HCT116 (cell line): ENCODE data around the gene FPR3. TPM values are rescaled to one million over a fixed set of nuclear protein-coding genes. Genes with fewer than 3 reads are reported as not detected.

Source experiments
- ATAC-seq: fragments of 200-7000 bp; cut with Tn5 transposase; 2 replicates; pipeline ENCODE4 v1.9.1; 2020; ENCODE audit warnings: mild to moderate bottlenecking, moderate library complexity
- BruUV-seq: library from RNA; stranded (reverse); fragments of 400-500 nt; replicated peaks from 2 replicates; lab custom pipeline; 2021; lab: Mats Ljungman, UMichigan
- CTCF ChIA-PET: fragments of 300-600 bp; sonication (Branson Sonifier 250); formaldehyde crosslinking; loops from one replicate; lab custom pipeline; 2021; ENCODE audit warnings: antibody characterized with exemption; lab: Charles Lee
- POLR2A ChIA-PET: fragments of 300-600, 350-600 bp; sonication (Branson Sonifier 250); formaldehyde crosslinking; loops from one replicate; lab custom pipeline; 2021; ENCODE audit warnings: antibody characterized with exemption; lab: Charles Lee
- RAD21 ChIA-PET, 2 experiments: fragments of 300-600 bp; sonication (Branson Sonifier 250); formaldehyde crosslinking; loops; one replicate each; lab custom pipeline; 2023; ENCODE audit warnings: low total read pairs in 2 of 2; ENCODE audit not compliant: uncharacterized antibody in 2 of 2, unreplicated experiment in 2 of 2, low non-redundant PET in 1 of 2; lab: Charles Lee
- DNase-seq: peaks from one replicate; pipeline ENCODE4 v3.0.0-alpha.2; 2010; ENCODE audit warnings: low read depth, low spot score
- H2AFZ ChIP-seq: fragments of 200-600 bp; shearing (Covaris generic), sonication (generic); 2 replicates; pipeline ENCODE4 v1.6.1; 2017; ENCODE audit warnings: low read depth, mixed run types, mixed read lengths, antibody characterized with exemption, low read length; ENCODE audit not compliant: poor library complexity, severe bottlenecking
- H3K27ac ChIP-seq: 2 replicates; pipeline ENCODE4 v1.5.1; 2012; ENCODE audit warnings: low read depth, low read length
- H3K27me3 ChIP-seq: fragments of 200-600 bp; sonication (generic); 2 replicates; pipeline ENCODE4 v1.6.1; 2016; ENCODE audit warnings: mixed run types, low read length, mixed read lengths; ENCODE audit not compliant: insufficient read depth
- H3K36me3 ChIP-seq, 2 experiments: fragments of 200-500 bp in 1 of 2; fragments of 200-600 bp in 1 of 2; sonication (Bioruptor generic) in 1 of 2; sonication (generic) in 1 of 2; 2 replicates each; pipeline versions ENCODE4 v1.5.1 to v1.6.1; 2014 to 2016; ENCODE audit warnings: low read length in 2 of 2, inconsistent platforms in 1 of 2, mixed read lengths in 1 of 2, mixed run types in 1 of 2; ENCODE audit not compliant: insufficient read depth in 2 of 2, control insufficient read depth in 1 of 2
- H3K4me1 ChIP-seq, 2 experiments: fragments of 200-600 bp in 1 of 2; sonication (generic) in 1 of 2; 2 replicates each; pipeline versions ENCODE4 v1.5.1 to v1.6.1; 2012 to 2017; ENCODE audit warnings: low read length in 2 of 2, inconsistent platforms in 1 of 2, mild to moderate bottlenecking in 1 of 2, mixed read lengths in 1 of 2, mixed run types in 1 of 2, moderate library complexity in 1 of 2; ENCODE audit not compliant: insufficient read depth in 2 of 2, control insufficient read depth in 1 of 2
- H3K4me2 ChIP-seq: fragments of 200-600 bp; sonication (generic); 2 replicates; pipeline ENCODE4 v1.6.1; 2017; ENCODE audit warnings: mixed run types, low read length, mixed read lengths
- H3K4me3 ChIP-seq, 2 experiments: fragments of 200-600 bp in 1 of 2; sonication (generic) in 1 of 2; replicated peaks in 1 of 2; 2 replicates each; pipeline ENCODE4 v1.5.1; 2011 to 2016; ENCODE audit warnings: low read length in 2 of 2, control low read depth in 1 of 2, low read depth in 1 of 2, mild to moderate bottlenecking in 1 of 2, mixed read lengths in 1 of 2, mixed run types in 1 of 2
- H3K79me2 ChIP-seq: fragments of 200-600 bp; sonication (generic); 2 replicates; pipeline ENCODE4 v1.6.1; 2017; ENCODE audit warnings: mild to moderate bottlenecking, mixed run types, low read length, moderate library complexity, mixed read lengths; ENCODE audit not compliant: insufficient read depth
- H3K9ac ChIP-seq: fragments of 200-600 bp; sonication (generic); 2 replicates; pipeline ENCODE4 v1.6.1; 2016; ENCODE audit warnings: low read length, mixed read lengths
- H3K9me2 ChIP-seq: fragments of 200-600 bp; sonication (generic), shearing (Covaris generic); 2 replicates; pipeline ENCODE4 v1.6.1; 2017; ENCODE audit warnings: mixed run types, mild to moderate bottlenecking, moderate library complexity; ENCODE audit not compliant: insufficient read depth
- H3K9me3 ChIP-seq, 2 experiments: fragments of 200-500 bp in 1 of 2; fragments of 200-600 bp in 1 of 2; sonication (Bioruptor generic) in 1 of 2; sonication (generic) in 1 of 2; 2 replicates each; pipeline ENCODE4 v1.6.1; 2014 to 2017; ENCODE audit warnings: low read length in 2 of 2, mixed read lengths in 2 of 2, inconsistent platforms in 1 of 2, low read depth in 1 of 2, mild to moderate bottlenecking in 1 of 2, mixed run types in 1 of 2, moderate library complexity in 1 of 2; ENCODE audit not compliant: control insufficient read depth in 1 of 2, insufficient read depth in 1 of 2
- H4K20me1 ChIP-seq: fragments of 200-600 bp; sonication (generic), shearing (Covaris generic); 2 replicates; pipeline ENCODE4 v1.6.1; 2017; ENCODE audit warnings: mixed run types, mild to moderate bottlenecking, moderate library complexity; ENCODE audit not compliant: insufficient read depth
- CBX3 ChIP-seq: IDR thresholded peaks from 2 replicates; pipeline ENCODE4 v1.6.1; 2012; ENCODE audit warnings: low read depth
- ELF1 ChIP-seq: IDR thresholded peaks from 2 replicates; pipeline ENCODE4 v1.6.1; 2012; ENCODE audit warnings: low read depth, borderline replicate concordance
- EZH2phosphoT487 ChIP-seq: fragments of 200-600 bp; IDR thresholded peaks from 2 replicates; pipeline ENCODE4 v1.6.1; 2018; ENCODE audit warnings: antibody characterized with exemption, borderline replicate concordance
- MAX ChIP-seq: IDR thresholded peaks from 2 replicates; pipeline ENCODE4 v1.6.1; 2012
- POLR2AphosphoS5 ChIP-seq: IDR thresholded peaks from 2 replicates; pipeline ENCODE4 v1.6.1; 2011; ENCODE audit warnings: mild to moderate bottlenecking, low read depth, low read length, moderate library complexity
- REST ChIP-seq: IDR thresholded peaks from 2 replicates; pipeline ENCODE4 v1.6.1; 2012; ENCODE audit warnings: low read depth
- TCF7L2 ChIP-seq: IDR thresholded peaks from 2 replicates; pipeline ENCODE4 v1.7.0; 2011; ENCODE audit warnings: borderline replicate concordance, inconsistent platforms; ENCODE audit not compliant: insufficient read depth, insufficient read length; ENCODE audit errors: extremely low read depth
- ZBTB33 ChIP-seq: IDR thresholded peaks from 2 replicates; pipeline ENCODE4 v1.6.1; 2011; ENCODE audit warnings: mild to moderate bottlenecking, low read length, moderate library complexity; ENCODE audit not compliant: insufficient replicate concordance; ENCODE audit errors: extremely low read depth
- ZFX ChIP-seq: fragments of 450-650 bp; IDR thresholded peaks from 2 replicates; pipeline ENCODE4 v1.6.1; 2017
- ZNF274 ChIP-seq: fragments of 200-500 bp; sonication (Bioruptor generic); IDR thresholded peaks from 2 replicates; pipeline ENCODE4 v1.6.1; 2014; ENCODE audit warnings: mild to moderate bottlenecking, low read depth, low read length, inconsistent platforms
- intact Hi-C: fragments of 100-400 bp; cut with micrococcal nuclease; formaldehyde crosslinking; loops from 2 replicates; pipeline ENCODE4 v1.10.0; 2022
- total RNA-seq: library from RNA; stranded (reverse); gene quantifications from one replicate; pipeline ENCODE4 v1.2.1, GENCODE V29; 2021; ENCODE audit not compliant: unreplicated experiment

Gene FPR3
- total RNA-seq, 1 experiment from 2014 or later = not detected

GRCh38 chr19:51754109-51754508, 40.8 kb upstream of the FPR3 start:
- POLR2A ChIA-PET = no interaction called here
- no peak for ATAC-seq
- CTCF ChIA-PET = no interaction called here
- no peaks in the 10 kb centered on the region for H4K20me1 ChIP-seq
- no peaks in the 10 kb centered on the region for H3K9me3 ChIP-seq
- H3K4me3 ChIP-seq = no peak overlapping the region
- no peaks in the 10 kb centered on the region for H3K79me2 ChIP-seq
- intact Hi-C loops = no loop called here
- no TSS peak for BruUV-seq
- H3K4me1 ChIP-seq = peaks cover 7 to 8% of the 10 kb centered on the region in 2 experiments; a peak in 3 of 4 replicates
- no peak overlapping the region for H3K27ac ChIP-seq
- no peak overlapping the region for H2AFZ ChIP-seq
- no peaks in the 10 kb centered on the region for H3K9me2 ChIP-seq
- DNase-seq = no peak
- TF ChIP-seq CBX3 (no peak), ZFX (no peak), TCF7L2 (no peak), MAX (no peak), EZH2phosphoT487 (no peak), POLR2AphosphoS5 (no peak), REST (no peak), ELF1 (no peak), ZBTB33 (no peak), ZNF274 (no peak)
- no peaks in the 10 kb centered on the region for H3K27me3 ChIP-seq
- H3K4me2 ChIP-seq = no peak overlapping the region
- no peak overlapping the region for H3K9ac ChIP-seq
- RAD21 ChIA-PET = no interaction called here
- no peaks in the 10 kb centered on the region for H3K36me3 ChIP-seq
